Measurements from ENCODE around the gene MAN1C1. TPM values are rescaled to one million over a fixed set of nuclear protein-coding genes. Genes with fewer than 3 reads are reported as not detected.

MAN1C1 gene
- total RNA-seq, 1 experiment from 2014 or later = 9.3 TPM

- Histone ChIP-seq H3T11ph (ENCODE audit: low read length) (no peak overlapping the region), H2BK20ac (ENCODE audit: low read depth, low read length, poor library complexity, severe bottlenecking) (no peak overlapping the region), H3K4ac (ENCODE audit: low read depth, low read length) (no peak overlapping the region), H2BK120ac (ENCODE audit: low read depth, low read length, poor library complexity, severe bottlenecking) (no peak overlapping the region), H4K8ac (replicated peaks; ENCODE audit: insufficient read length, low read depth, low read length) (no peak overlapping the region), H3K23me2 (ENCODE audit: insufficient read length, low read depth, low read length, poor library complexity, severe bottlenecking) (no peaks in the 10 kb centered on the region), H4K20me1 (ENCODE audit: control insufficient read depth, insufficient read depth, insufficient read length) (no peaks in the 10 kb centered on the region), H2AK5ac (ENCODE audit: insufficient read length, low read length) (no peak overlapping the region), H3K18ac (ENCODE audit: insufficient read length, low read depth, low read length) (no peak overlapping the region), H4K91ac (ENCODE audit: insufficient read length, low read depth, low read length) (no peak overlapping the region), H3K4me2 (ENCODE audit: insufficient read depth, insufficient read length, low read length) (no peak overlapping the region), H3K79me2 (ENCODE audit: insufficient read depth, low read length) (no peaks in the 10 kb centered on the region), H2BK15ac (ENCODE audit: low read depth, low read length) (no peak overlapping the region), H3K9ac (ENCODE audit: extremely low read depth, insufficient read length, low read length) (no peak overlapping the region), H3K56ac (ENCODE audit: insufficient read length, low read depth, low read length) (no peak overlapping the region), H4K5ac (ENCODE audit: insufficient read length, low read depth, low read length) (no peak overlapping the region), H3K23ac (ENCODE audit: insufficient read length, low read depth, low read length) (no peak overlapping the region), H3K14ac (ENCODE audit: insufficient read depth, low read length) (no peak overlapping the region), H2AFZ (ENCODE audit: low read length) (no peak overlapping the region), H3K4me1 (ENCODE audit: insufficient read depth, low read length) (no peaks in the 10 kb centered on the region; the same call in 1 of the 2 replicates), H2BK12ac (ENCODE audit: insufficient read length, low read depth, low read length) (no peak overlapping the region), H2BK5ac (ENCODE audit: insufficient read length, low read length) (no peak overlapping the region), H3K9me3 (ENCODE audit: control insufficient read depth, low read depth, low read length) (no peaks in the 10 kb centered on the region), H3K27ac (ENCODE audit: insufficient read length, low read depth, low read length) (no peak overlapping the region), H3K27me3 (ENCODE audit: insufficient read depth, low read length) (no peaks in the 10 kb centered on the region), H3K79me1 (ENCODE audit: insufficient read depth, low read depth, low read length, poor library complexity, severe bottlenecking) (no peaks in the 10 kb centered on the region)
- no peak for DNase-seq
- WGBS (ENCODE audit: extremely low coverage, insufficient read length, low lambda C conversion rate) = no CpG with 5 or more reads among the region's 9 CpGs
- no peak for TF ChIP-seq CTCF (conservative IDR thresholded peaks at IDR 0.05)
- Mint-ChIP-seq H3K9me3 (no peaks in the 10 kb centered on the region; a peak in 1 of 5 replicates), H3K4me1 (peaks cover 25 to 41% of the 10 kb centered on the region in 2 experiments), H3K27ac (no peak overlapping the region), H3K27me3 (ENCODE audit: low read depth) (0 out of 2 replicates have a peak, but pooled peaks cover 1% of the 10 kb centered on the region), H3K4me3 (no peak overlapping the region), H3K36me3 (ENCODE audit: insufficient read depth in 1 of 3, low read depth in 3 of 3) (peaks cover 0 to 4% (median 0%) of the 10 kb centered on the region in 3 experiments; a peak in 3 of 7 replicates)
These were observed 52.5 kb downstream of the MAN1C1 start for GRCh38 chr1:25668931-25669573.
